ENCODE data around the gene UQCR10.

UQCR10 gene

GRCh38 chr22:29758068-29758622, 9.0 kb upstream of the UQCR10 start:
- in situ Hi-C loops (cut with MboI; ENCODE audit: low sequenced_read_pairs): no loop called here

- in situ Hi-C loops (cut with MboI; ENCODE audit: low sequenced_read_pairs): no loop called here
Observed at GRCh38 chr22:29758959-29759358, 8.2 kb upstream of the UQCR10 start.

GRCh38 chr22:29762263-29762662, 4.9 kb upstream of the UQCR10 start:
- in situ Hi-C loops (cut with MboI; ENCODE audit: low sequenced_read_pairs): no loop called here

- in situ Hi-C loops (cut with MboI; ENCODE audit: low sequenced_read_pairs): no loop called here
Observed at GRCh38 chr22:29765905-29766631, 1.1 kb upstream of the UQCR10 start.

DNA sequence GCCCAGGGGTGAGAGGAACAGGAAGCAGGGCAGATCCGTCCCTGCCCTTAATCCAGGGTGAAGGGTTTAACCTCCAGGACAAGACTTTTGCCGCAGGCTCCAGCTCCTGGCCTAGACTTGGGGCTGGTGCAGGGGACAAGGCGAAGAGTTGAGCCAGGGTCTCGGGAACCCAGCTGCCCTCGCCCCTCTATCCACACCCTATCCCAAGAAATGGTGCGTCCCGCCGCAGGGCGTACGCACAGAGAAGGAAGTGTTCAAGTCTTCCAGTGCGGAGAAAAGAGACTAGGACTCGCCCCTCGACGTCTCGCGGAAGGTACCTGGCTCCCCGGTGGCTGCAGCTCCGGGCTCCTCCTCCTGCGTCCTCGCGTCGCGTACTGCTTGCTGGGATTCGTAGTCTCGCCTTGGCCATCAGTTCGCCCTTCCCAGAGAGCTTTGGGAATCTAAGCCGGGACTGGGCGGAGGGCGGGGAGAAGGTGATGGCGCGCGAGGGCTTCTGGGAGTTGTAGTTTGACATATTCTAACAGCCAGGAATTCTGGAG, 468 bp upstream of the UQCR10 start, which contains the start of gene ZMAT5:
TSS of gene ZMAT5 (minus strand) at position 376 of the 539 bp plus-strand sequence. CDS start 18,463 bp downstream, outside the sequence.
- in situ Hi-C loops (cut with MboI; ENCODE audit: low sequenced_read_pairs): no loop called here

DNA sequence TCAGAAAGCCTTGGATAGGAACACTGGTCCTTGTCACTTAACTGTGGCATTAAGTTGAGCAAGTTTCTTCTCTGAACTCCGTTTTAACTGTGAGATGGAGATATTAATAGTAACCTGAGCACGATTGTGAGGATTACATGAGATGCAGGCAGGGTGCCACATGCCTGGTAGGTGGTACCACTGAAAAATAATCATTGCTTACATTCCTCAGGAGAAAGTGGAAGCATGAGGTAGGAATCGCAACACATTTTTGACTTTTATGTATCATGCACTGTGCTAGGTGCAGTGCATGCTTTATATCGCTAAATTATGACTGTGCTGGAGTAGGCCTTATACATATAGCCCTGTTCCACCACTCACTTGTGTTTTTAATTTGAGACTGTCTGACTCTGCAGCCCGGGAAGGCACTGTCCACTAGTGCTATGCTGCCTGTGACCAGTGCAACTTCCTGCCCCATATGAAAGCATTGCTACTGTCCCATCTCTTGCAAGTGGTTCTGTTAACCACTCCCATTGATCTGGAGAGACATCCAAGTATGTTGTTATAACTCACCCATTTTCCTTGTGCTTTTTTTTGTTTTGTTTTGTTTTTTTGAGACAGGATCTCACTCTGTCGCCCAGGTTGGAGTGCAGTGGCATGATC, 1.0 kb downstream of the UQCR10 start:
- in situ Hi-C loops (cut with MboI; ENCODE audit: low sequenced_read_pairs): no loop called here

DNA sequence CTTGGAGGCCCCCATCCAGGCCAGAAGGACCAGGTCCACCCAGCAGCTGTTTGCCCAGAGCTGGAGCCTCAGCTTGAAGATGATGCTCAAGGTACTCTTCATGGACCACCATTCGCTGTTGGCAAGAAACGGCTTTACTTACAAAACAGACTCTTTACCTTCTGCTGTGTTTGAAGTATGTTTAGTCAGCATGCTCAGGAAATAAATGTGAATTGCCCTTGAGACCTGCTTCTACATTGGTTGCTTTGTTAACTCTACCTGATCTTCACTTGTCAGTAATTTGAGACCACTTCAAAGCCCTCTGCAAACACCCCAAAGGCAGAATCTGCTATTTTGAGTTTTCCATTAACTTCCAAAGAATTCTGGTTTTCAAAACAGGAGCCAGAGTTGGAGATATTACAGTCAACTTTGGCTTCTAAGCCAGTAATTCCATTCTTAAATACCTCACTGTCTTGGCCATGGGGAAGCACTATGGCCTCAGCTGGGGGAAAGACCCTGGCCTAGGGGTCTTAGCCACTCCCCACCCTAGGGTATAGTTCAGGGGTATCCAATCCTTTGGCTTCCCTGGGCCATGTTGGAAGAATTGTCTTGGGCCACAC, 2.7 kb downstream of the UQCR10 start:
- in situ Hi-C loops (cut with MboI; ENCODE audit: low sequenced_read_pairs): no loop called here

DNA sequence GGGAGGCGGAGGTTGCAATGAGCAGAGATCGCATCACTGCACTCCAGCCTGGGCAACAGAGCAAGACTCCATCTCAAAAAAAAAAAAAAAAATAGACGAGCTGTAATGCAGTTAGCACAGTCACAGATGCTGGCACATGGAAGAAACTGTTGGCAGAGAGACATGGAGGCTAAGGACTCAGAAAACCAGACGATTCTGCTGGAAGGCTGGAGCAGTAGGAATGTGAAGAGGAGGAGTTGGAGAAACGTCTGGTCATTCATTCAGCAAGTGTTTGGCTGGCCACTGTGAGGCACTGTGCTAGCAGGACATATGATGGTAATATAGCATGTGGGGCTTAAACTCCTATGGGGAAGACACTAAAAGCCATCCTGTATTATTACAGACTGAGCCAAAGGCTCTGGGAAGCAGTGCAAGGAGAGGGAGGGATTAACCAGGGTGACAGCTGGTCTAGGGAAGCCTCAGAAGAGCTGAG, 5.0 kb downstream of the UQCR10 start:
- in situ Hi-C loops (cut with MboI; ENCODE audit: low sequenced_read_pairs): no loop called here

DNA sequence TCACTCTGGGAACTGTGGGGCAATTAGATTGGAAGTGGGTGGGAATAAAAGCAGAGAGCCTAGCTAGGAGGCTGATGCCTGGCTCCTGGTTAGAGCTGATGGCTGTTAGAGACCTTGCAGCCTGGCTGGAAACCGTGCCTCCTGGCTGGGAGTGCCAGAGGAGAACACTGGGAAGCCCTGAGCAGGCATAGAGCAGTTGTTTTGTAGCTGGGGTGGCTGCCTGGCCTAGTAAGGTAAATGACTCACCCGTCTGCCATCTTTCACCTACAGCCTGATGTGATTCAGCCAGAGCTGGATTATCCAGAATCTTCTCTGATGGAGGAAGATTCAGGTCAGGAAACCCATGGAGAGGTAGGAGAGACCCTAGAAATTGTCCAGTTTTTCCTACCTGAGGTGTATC, 6.1 kb downstream of the UQCR10 start:
- in situ Hi-C loops (cut with MboI; ENCODE audit: low sequenced_read_pairs): no loop called here

DNA sequence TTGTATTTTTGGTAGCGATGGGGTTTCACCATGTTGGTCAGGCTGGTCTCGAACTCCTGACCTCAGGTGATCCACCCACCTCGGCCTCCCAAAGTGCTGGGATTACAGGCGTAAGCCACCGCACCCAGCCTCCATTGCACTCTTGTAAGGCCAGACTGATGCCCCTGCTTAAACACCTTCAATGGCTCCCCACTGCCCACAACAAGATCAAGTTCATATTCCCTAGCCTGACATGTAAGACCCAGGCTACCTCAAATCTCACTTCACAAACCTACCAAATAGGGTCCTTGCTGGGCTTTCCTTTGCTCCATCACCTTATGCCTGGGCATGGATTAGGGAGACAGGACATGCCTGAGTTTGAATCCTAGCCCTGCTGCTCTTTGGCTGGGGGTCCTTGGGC, 13.1 kb downstream of the UQCR10 start:
- in situ Hi-C loops (cut with MboI; ENCODE audit: low sequenced_read_pairs): no loop called here

DNA sequence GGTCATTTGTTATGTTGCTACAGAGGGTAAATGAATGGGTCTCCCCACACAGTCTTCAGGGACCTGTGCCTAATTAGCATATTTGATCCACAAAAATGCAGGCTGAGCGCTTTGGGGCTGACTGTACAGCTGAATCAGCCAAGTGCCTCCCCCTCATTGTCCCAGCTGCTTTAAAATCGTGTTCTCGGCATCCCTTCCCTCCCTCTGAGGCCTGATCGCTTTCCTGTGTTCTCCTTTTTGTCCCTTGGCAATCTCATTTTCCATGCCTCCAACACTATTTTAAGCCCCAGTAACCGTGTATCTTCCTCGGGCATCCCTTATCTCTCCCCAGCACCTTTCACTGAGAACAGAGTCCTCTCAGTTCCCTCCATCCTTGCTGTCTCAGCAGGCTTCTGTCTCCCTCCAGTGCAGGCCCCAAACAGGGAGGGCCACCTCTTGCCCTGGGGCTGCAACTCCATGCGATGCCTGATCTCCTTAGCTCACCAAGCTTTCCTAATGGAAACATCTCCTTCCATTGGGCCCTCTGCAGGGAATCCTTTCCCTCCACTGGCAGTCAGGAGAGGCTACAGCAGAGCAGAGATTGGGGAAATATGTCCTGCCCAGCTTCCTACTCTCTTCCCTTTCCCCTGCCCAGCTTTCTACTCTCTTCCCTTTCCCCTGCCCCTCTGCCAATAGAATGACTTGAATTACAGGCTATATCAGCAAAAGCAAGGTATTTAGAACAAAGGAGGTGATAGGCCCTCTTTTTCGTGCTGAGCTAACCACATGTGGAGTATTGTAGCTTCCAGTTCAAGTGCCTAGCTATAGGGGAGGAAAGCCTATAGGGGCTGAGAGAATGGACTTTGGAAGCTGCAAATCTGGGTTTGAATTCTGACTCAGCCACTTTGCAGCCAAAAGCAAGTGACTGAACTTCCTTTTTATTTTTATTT, 13.8 kb downstream of the UQCR10 start:
- in situ Hi-C loops (cut with MboI; ENCODE audit: low sequenced_read_pairs): no loop called here

DNA sequence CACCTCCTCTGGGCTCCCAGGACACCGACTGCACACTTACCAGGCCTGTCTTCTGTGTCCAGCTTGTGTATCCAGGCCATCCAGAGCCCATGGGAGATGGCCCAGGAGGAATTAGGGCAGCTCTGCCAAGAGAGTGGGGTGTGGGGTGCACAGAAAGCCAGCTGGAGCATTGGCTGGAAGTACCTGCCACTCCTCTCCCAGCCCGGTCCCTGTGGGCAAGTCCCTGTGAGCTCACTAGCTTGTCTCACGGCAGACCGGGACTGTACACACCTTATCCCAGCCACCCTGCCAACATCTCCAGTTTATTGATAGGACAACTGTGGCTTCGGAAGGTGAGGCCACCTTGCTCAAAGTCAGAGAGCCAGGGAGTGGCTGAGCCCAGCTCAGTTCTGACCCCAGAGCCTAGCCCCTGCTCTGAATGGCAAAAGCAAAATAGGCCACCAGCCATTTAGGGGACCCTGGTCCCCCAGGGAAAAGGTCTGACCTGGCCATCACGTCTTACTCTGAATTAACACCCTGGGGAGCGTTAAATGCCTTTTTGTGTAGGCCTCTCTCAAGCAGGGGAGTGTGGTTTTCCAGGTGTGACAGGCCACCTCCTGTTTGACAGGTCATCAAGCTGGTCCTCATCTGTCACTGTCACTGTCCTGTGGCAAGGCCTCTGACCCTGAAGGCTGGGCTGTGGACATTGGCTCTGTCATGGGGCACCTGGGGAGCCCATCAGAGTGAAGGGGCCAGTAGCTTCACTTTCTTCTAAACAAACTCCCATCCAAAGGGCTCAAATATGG, 15.1 kb downstream of the UQCR10 start:
- in situ Hi-C loops (cut with MboI; ENCODE audit: low sequenced_read_pairs): no loop called here

- in situ Hi-C loops (cut with MboI; ENCODE audit: low sequenced_read_pairs): no loop called here
Observed at GRCh38 chr22:29784451-29785361, 17.5 kb downstream of the UQCR10 start.

DNA sequence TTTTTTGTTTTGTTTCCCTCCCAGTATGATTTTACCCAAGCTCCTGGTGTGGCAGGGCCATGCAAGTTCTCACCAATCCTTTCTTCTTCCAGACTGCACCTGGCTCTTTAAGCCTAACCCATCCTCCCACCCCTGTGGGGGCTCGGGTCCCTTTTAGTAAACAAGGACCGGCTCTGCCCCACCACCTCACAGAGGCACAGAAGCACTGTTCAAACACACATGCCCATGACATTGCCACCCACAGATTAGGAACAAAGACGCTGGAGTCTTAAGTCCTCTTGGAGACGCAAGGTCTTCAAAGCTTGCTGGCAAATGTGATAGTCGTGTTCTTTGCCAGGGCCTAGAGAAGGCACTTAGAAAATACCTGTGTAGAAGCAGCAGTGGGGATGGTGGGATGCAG, 18.9 kb downstream of the UQCR10 start:
- in situ Hi-C loops (cut with MboI; ENCODE audit: low sequenced_read_pairs): no loop called here

- in situ Hi-C loops (cut with MboI; ENCODE audit: low sequenced_read_pairs): no loop called here
Observed at GRCh38 chr22:29787371-29787980, 20.3 kb downstream of the UQCR10 start.

DNA sequence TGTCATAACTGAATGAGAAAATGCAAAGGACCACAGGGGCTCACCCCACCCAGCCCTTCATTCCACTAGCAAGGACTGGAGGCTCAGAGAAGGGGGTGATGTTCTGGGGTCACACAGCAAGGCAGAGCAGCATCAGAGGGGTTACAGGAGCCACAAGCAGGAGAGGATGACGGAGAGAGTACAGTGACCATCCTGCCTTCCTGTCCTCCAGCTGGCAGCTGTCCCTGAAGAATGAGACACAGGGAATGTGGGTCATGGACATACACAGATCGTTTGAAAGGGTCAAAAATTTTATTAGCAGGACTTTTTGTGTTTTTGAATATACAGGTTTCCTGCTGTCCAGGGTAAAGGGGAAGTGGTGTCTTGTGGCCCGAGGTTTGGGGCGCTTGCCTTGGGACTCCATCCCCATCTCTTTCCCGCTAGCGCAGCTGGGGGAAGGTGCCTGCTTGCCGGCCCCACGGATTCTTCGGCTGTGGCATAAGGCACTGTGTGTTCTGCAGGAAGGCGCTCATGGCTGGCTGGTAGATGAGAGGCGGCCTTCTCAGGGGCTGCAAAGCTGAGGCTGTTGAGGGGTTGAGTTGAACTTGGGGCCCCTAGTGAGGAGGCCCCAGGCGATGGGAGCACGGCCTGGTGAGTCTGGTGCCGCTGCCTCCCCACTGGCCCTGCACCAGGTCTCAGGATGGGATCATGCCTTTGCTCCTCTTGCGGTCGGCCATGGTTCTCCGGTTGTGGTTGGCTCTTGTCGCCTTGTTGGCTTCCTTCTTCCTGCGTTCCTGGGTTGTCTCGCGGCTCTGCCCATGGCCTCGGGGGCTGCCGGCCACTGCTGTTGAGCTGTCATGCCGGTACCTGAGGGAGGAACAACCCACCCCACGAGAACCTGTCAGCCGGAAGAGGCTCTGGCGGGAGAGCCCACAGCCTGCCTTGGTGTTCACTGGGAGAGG, 21.4 kb downstream of the UQCR10 start:
- in situ Hi-C loops (cut with MboI; ENCODE audit: low sequenced_read_pairs): no loop called here

DNA sequence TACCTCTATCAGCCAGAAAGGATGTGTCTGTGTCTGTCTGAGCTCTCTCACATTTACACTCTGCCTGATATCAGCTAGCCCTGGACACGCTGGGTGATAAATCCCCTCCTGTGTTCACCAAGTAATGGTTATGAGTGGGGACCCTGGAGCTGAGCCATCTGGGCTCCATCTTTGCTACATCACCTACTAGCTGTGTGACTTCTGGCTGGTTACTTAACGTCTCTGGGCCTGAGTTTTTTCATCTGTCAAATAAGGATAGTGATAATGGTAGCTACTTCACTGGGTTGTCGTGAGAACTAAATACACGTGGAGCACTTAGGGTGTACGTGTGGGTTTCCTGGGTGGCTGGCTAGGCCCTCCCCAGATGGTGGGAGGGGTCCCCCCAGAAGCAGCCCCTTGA, 22.9 kb downstream of the UQCR10 start:
- in situ Hi-C loops (cut with MboI; ENCODE audit: low sequenced_read_pairs): no loop called here
